GM12872 (cell line): ENCODE results near the gene KTN1.

Source experiments
- CTCF ChIP-seq: IDR thresholded peaks from 3 replicates; pipeline ENCODE4 v1.5.1; 2011; ENCODE audit warnings: low read depth, mild to moderate bottlenecking, low read length, moderate library complexity; ENCODE audit not compliant: insufficient read depth

The KTN1 gene

DNA sequence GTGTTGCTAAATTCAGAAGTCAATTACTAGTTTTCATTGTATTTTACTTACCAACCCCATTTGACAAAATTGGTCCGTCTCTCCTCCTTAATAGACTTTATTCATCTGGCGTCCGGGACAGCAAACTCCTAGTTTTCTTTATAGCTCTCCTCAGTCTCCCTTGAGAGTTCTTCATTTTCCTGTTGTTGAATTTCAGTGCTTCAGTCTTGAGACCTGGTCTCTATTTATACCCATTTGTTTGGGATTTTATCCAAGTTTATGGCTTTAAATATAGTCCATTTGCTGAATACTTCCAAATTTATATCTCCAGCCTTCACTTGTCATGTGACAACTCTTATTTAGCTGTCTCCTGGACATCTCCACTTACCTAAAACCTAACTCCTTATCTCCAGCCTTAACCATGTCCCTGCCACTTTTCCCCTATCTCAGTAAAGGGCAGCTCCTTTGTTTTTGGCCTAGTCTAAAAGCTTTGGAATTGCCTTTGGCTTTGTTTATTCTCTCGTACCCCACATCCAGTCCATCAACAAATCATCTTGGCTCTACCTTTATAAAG lies 23.5 kb downstream of the KTN1 start:
- TF ChIP-seq CTCF = no peak

- TF ChIP-seq CTCF = no peak
Measured at GRCh38 chr14:55604488-55604887, 24.5 kb downstream of the KTN1 start.

DNA sequence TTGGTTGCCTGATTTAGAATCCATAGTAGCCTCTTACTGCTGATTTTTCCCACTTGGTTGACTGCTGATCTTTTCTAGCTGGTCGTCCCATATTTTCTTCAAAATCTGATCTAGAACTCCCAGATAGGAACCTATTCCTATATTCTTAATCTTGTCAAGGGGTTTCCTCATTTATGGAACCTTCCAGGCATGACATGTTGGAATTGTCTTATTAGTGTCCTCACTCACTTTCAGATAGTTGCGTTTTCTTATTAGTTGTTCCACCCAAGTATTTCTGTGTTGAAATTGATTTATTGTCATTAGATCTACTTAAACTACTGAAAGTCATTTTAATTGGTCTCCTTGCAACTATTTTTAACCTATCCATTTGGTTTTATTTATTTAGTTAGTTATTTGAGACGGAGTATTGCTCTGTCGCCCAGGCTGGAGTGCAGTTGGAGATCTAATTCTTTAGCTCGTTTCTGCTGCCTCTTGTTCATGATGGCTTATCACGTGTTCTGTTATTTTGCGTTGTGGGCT lies 25.0 kb downstream of the KTN1 start:
- TF ChIP-seq CTCF = no peak

GRCh38 chr14:55605793-55606192 lies 25.8 kb downstream of the KTN1 start:
- TF ChIP-seq CTCF = no peak

DNA sequence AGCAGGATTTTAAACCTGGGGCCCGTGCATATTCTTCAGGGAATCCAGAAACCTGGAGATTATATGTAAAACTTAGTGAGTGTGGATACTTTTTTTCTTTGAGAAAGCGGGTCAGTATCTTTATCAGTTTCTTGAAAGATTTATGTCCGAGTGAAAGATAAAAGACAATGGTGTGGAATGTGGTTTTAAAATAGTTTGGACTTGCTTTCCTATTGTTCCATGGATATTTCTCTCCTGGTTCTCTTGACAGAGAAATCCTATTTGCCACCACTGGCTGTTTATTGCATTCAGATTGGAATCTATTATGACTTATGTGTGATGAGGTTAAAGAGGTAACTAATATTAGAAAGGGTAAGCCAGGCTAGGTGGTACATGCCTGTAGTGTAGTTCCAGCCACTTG lies 27.4 kb downstream of the KTN1 start:
- TF ChIP-seq CTCF = no peak

- TF ChIP-seq CTCF = no peak
Measured at GRCh38 chr14:55609681-55610080, 29.7 kb downstream of the KTN1 start.

DNA sequence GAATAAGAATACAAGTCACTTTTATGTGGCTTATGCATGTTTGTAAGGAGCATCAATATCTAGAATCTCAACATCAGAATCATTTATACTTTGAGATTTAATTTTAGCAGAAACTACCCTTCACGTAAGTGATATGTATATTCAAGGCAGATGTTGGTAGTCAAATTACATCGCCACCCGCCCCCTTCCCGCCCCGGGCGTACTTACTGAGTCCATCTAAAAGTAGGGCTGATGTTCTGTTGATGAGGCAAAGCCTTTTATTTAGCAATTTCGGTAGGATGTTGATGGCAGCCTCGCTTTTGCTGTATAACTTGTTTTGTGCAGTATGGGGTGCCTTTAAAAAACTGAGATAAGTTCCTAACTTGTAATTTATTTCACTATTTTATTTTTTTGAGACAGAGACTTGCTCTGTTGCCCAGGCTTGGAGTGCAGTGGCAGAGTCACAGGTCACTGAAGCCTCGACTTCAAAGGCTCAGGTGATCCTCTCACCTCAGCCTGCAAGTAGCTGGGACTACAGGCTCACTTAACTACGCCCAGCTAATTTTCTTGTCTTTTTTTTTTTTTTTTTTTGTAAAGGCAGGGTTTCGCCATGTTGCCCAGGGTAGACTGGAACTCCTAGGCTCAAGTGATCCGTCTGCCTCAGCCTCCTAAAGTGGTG lies 30.8 kb downstream of the KTN1 start:
- no peak for TF ChIP-seq CTCF

DNA sequence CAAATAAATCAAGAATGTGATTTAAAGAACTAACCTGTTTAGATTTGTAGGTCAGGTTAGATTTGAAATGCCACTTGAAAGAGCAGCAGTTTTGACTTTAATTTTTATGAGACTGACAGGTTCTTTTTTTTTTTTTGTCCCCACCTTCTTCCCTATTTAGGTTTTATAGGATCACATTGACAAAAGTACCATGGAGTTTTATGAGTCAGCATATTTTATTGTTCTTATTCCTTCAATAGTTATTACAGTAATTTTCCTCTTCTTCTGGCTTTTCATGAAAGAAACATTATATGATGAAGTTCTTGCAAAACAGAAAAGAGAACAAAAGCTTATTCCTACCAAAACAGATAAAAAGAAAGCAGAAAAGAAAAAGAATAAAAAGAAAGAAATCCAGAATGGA lies 31.9 kb downstream of the KTN1 start:
- no peak for TF ChIP-seq CTCF
